Measurements from ENCODE around the gene ASTN1.
"Not testable (repeated sequence)": the region's sequence is repeated elsewhere in the genome, so short reads cannot be mapped to it uniquely, and the experiment has no call there.

ASTN1 gene

DNA sequence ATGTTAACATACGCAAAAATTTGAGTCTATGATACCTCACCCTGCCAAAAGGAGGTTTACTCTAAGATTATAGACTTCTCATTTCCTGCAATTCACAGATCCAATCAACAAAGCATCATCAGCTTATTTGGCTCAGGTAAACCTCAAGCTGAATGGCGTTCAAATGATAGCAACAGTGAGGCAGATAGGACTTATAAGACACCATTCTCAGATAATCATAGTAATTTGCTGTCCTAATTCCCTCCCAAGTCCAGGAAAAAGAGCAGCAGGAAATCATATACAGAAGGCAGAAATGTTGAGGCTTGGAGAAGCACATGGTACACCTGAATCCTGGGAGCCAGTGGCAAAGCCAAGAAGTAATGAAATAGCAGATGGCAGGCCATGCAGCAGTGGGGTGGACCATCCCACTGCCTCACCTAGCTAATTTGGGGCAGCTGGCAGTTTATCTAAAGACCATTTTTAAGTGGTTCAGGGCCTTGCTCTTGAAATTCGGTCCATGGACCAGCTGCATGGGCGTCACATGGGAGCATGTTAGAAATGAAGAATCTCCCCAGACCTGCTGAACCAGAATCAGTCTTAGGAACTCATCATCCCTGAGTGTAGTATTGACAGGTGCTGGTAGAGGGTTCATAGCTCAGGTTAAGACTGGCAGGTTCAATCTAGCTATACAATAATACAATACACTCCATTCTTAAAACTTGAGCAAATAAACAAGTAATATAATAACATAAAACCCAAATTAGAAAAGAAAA lies 57.7 kb downstream of the ASTN1 start:
- DNase-seq (ENCODE audit: low read depth): no peak

DNA sequence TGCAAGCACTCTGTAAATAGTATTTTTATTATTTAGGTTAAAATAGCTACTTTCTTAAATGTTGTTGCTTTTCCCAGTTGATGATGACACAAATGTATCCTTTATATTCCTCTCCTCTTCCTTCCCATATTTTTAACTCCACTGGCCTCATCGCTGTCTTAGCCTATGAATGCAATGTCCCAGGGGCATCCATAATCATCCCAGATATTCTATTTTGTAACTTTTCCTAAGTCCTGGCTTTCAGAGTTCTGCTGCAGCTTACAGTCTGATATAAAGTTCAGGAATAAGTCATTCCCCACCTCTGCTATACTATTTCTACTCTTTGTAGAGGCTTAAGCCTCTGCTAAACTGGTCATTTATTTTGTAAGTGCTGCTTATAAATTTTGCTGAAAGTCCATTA lies 58.3 kb downstream of the ASTN1 start:
- DNase-seq (ENCODE audit: low read depth): no peak

DNA sequence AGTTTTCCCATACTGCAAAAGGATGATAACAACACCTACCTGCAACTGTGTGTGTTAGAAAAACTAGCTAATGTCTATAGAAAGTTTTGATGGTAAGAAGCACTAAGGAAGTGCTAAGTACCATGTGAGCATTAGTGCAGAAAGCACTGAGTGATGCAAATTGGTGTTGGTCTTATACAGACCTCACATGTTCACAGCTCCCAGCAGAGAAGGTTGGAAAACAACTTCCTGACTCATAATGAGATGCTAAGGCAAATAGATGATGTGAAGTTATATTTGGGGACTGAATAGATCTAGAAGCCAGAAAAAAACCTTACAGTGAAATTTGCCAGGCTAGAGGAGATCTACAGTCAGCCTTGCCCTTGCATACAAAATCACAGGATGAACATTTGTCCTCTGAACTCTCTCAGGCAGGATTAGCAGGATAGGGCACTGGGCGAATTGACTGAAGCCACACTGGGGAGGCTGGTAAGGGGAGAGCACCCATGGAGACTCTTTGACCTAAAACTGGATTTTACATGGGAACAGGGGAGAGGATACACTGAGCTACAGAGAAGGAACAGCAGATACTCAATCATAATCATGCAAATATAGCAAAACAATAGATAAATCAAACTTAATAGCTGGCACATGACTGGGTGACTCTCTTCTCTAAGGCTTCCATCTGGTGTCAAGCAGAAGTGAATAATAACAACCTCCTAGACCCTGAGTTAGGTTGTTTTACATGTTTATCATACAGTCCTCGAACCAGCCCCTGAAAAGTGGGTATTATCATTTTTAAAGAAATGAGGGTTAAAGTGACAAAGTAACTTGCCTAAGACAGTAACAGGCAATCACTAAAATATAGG lies 61.3 kb downstream of the ASTN1 start:
- DNase-seq (ENCODE audit: low read depth): no peak

DNA sequence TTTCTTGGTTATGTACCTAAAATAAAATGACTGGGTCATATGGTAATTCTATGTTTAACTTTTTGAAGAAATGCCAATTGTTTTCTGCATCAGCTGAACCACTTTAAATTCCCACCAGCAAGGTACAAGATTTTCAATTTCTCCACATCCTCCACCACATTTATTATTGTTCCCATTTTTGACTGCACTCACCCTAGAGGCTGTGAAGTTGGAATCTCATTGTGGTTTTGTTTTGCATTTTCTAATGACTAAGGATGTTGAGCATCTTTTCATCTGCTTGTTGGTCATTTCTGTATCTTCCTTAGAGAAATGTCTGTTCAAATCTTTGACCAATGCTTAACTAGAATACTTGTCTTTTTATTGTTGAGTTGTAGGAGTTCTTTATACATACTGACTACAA lies 72.5 kb downstream of the ASTN1 start:
- no peak for DNase-seq (ENCODE audit: low read depth)

DNA sequence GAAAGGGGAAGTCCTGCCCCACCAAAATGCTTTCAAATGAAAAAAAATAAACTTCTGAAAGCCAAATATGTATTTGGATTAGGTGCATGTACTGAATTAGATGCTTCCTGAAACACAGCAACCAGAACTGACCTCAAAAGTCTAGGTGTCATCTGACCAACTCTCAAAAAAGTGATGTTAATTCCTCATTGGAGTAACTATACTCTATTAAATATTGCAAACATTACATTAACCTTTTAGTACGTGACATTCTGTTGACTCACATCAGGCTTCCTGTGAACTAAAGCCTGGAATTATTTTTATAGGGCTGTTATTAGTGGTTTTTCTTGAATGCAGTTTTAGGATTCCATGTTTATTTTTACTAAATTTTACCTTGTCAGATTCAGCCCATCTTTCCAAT lies 73.5 kb downstream of the ASTN1 start:
- DNase-seq (ENCODE audit: low read depth): no peak

DNA sequence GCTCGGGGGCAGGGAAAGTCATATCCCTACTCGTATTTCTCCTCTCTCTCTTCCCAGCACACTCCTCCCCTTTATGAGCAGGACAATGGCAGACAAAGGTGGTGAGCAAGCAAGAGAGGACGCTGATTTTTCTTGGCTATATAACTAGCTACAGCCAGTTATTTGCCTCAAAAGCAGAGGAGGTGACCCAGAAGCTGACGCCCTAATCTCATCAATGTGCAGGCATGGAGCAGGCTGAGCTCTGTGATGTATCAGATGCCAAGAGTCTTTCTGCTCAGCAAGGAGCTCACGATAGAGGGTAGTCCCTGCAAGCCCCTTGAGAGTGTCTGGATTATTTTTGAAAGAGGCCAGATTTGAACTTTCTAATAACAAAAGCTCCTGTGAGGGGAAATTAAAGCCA lies 75.5 kb downstream of the ASTN1 start:
- no peak for DNase-seq (ENCODE audit: low read depth)

DNA sequence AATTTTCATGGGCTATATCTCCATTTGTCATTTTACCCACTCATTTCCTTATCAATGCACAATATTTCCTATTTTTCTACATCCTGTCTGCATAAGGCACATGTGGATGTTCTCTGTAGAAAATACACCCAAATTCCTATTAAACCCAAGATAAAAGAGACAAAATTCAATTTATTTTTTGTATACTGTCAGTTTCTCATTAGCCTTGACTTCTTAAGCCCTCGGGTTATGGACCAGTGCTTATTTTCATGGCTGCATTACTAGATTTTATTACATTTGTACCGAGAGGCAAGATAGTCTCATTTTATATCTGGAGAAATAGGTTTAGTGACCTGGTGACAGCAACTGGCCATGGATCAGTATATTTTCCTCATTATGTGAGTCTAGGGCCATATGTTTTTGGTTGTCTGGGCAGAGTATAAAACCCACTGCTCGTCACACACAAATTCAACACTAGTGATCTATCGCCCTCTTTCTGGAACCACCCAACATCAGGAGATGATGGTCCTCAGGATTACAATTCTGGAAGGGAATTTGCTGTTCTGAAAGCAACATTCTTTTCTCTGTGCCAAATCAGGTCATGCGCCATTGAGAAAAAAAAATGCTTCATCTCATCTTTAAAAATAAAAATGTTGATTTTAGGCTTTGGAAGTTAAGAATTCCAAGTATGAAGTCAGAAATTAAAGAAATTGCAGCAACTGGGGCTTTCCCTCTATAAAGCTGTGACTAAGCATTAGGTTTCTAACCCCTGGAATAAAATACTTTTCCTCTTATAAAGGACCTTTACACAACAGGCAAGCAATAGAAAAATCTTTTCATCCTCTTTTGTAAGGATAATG lies 81.4 kb downstream of the ASTN1 start:
- no peak for DNase-seq (ENCODE audit: low read depth)

DNA sequence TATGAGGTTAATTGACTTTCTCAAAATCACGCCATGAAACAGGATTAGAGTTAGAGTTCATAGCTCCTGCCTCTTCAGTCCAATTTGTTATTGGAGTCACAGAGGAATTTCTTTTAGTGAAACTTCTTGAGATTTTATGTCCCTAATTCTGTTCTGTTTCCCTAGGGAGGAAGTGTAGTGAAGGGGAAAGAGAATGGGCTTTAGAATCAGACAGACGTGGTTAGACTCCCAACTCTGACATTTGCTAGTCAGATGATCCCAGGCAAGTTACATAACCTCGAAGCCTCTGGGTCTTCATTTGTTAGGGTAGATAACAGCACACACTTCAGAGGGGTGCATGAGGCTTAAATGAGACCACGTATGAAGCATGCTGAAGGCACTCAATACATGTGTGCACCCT lies 83.9 kb downstream of the ASTN1 start:
- no peak for DNase-seq (ENCODE audit: low read depth)

DNA sequence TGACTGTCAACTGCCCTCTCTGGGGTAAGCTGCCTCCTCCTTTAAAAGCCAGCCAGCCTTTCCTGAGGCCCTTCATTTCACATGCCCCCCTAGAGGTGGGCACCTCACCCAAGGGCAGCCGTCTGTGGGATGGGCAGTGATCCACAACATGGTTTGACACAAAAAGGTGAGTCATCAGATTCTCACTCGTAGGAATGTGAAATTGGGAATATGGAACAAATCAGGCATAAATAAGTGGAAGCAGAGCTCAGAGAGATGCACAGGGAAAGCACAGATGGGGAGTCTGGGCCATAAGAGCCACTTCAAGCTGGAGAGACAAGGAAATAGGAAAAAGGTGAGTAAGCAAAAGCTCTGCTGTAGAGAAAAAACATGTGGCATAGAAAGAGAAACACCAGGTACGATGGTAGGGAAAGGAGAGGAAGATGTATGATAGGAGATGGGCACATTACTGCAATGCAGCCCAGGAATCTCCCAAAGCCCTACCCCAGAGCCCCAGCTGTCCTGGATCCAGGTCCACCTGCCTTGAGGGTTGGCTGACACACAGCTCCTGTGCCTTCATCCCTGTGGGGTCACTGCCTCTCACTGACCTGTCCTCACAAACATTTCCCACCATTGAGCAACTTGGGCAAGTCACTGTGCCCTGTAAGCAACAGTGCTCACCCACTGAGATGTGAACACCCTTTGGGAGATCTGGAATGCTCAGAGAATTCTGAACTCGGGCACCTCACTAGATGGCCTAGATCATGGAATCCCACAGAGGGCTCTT lies 86.6 kb downstream of the ASTN1 start:
- DNase-seq (ENCODE audit: low read depth): no peak

DNA sequence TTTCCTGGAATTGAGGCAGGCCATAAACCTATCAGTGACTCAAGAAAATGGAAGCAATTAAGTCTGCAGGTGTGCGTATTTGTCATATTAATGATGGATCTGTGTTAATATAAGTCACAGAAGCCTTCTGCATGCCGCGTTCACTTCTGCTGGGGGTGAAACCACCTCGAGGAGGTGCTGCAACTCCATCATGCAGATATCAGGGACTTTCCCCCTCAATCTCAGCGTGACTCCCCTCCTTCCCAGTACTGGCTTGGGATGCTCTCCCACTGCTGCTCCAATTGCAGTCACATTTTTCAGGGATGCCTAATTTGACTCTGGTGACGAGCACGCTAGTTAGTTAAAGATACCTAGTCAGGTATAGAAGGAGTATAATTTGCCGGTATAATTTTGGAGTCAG lies 87.5 kb downstream of the ASTN1 start:
- DNase-seq (ENCODE audit: low read depth): no peak

DNA sequence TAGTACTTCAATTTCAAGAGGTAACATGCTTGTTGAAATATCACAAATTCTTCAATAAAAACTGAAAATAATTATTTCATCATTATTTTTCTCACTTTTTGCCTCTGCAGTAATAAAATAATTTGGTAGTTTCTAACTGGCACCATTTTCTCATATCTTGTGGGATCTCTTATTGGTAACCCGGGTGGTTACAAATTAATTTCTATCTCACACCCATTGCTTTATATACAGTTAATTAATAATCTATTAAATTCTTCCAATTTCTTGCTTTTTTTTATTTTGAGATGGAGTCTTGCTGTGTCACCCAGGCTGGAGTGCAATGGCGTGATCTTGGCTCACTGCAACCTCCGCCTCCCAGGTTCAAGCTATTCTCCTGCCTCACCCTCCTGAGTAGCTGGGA lies 89.7 kb downstream of the ASTN1 start:
- DNase-seq (ENCODE audit: low read depth): not testable (repeated sequence)

DNA sequence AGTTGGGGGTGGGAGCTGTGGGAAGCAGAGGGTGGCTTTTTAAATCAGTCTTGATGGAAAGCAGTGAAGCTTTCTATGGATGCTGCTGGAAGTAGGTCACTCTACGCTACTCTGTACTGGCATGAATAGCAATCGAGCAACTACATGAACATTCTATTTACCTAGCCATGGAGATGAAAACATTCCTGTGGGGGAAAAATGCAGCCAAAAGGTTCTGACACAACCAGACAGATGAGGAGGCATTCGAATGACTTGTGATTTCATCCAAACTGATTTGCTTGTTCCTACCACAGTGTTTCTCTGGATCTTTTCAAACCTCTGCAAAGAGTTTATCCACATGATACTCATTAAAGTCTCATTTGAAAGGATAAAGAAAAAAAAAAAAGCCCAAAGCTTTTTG lies 95.0 kb downstream of the ASTN1 start:
- DNase-seq (ENCODE audit: low read depth): no peak

DNA sequence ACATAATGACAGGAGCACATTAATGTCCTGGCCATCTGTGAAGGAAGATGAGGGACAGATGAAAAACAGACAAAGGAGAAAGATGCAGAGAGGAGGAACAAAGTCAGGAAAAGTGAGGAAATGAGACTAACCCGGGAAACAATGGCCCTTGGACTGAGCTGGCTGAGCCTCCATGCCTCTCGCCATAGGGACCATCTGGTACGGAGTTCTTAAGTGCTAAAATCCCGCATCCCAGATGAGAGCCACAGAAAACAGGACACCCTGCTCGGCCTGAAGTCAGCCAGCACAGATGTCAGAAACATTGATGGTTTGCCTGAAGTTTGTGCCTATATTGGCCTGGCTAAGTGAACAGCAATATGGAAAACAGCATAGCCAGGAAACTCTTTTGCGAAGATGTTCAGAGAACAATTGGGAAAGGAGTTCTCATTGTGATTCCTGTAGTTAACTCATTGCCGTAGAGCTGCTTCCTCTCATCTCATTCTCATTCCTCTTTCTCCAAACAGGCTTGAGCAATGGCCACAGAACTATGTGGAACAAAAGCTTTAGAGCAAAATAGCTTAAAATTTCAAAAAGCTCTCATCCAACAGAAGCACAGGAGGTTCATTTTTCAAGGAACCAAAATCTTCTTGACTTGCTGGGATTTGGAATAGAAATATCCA lies 96.6 kb downstream of the ASTN1 start:
- DNase-seq (ENCODE audit: low read depth): no peak

DNA sequence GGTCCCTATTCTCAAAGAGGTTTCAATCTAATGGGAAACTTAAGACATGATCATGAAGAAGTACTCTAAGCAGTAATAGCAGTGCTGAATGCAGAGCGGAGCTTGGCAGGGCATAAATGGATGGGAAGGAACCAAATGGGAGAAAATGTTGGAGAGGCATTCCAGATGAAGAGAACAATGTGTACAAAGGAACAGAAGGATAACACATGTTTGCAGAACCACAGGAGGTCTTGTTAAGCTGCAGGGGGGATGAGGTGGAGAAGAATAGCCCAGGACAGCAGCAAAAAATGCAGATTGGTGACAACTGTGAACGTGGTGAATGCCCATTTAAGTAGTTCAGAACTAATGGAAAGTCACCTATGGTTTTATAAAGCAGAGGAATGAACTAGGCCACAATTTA lies 99.1 kb downstream of the ASTN1 start:
- DNase-seq (ENCODE audit: low read depth): no peak

DNA sequence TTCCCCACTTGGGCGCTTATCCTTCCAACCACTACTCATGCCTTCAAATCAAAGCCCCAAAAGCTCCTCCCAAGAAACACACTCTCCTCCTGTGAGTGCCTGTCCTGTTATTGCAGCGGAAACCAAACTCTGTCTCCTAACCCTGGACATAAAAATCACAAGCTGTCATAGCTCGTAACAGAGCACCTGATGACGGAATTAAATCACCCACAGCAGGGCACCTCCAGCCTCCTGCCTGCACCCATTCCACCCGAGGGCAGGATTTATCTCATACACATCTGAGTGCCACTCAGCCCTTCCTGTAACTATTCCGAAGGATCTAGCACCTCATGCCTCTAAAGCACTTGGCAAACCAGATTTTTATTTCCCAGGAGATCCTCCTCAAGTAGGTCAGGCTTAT lies 100.9 kb downstream of the ASTN1 start:
- no peak for DNase-seq (ENCODE audit: low read depth)

DNA sequence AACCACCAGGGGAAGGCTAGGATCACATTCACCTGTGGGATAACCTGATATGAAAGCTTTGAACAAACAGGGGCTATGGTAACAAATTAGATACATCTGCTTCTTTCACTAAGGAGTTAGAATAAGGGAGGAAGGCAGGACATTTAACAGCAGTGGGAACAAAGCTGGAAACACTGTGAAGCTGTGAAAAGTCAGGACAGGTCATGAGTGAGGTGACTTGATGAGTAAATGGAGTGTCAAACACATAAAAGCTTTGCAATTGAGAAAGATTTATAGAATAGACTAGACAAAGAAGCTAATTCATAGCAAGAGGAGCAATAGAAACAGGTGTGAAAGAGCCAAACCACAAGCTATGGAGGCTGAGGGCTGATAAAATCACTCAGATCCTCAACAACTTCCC lies 110.0 kb downstream of the ASTN1 start:
- DNase-seq (ENCODE audit: low read depth): no peak

DNA sequence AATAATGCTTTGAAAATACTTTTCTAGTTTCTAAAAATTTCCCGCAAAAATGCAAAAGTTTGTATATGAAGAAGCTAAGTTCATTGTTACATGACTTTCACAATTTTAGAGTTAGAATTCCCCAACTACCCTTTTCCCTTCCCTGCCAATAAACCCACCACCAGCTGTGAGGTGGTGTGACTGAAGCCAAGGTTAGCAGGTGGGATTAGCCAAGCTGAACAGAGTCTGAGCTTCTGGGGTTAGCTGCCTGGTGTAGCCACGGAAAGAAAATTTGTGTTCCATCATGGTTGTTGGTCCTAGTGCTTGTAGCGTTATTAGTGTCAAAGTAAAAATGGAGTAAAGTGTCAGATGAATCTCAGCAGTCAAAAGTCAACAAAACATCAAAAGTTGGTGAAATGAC lies 110.9 kb downstream of the ASTN1 start:
- no peak for DNase-seq (ENCODE audit: low read depth)

DNA sequence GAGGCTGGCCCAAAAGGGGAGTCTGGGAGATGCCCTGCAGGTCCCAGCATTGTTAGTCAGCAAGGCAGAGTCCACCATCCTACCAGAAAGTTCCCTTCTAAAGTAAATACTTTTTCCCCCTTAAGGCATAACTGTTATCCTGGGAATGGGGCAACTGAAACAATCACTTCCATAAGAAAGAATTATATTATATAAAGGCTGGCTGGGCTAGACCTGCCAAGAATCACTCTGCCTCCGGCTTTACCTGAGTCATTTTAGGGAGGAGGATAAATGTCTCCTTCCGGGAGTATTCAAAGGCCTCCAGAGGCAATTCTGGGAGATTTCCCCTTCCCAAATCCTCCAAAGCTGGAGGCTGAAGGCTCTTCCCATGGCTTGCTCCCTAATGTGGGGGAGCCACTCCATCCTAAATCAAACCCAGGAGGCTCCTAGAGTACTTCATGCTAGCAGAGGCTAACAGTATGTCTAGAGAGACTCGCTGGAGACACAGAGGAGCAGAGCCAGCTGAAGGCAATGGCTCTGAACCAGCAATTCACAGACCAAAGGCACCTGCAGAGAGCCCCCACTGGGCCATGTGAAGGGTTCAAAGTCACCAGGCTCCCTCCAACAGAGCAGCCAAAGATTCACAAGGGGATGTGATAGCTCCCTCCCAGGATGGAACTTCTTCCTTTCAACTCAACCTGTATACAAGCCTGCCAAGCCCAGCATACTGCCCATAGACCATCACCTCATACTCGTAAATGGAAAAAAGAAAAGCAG lies 116.0 kb downstream of the ASTN1 start:
- no peak for DNase-seq (ENCODE audit: low read depth)

DNA sequence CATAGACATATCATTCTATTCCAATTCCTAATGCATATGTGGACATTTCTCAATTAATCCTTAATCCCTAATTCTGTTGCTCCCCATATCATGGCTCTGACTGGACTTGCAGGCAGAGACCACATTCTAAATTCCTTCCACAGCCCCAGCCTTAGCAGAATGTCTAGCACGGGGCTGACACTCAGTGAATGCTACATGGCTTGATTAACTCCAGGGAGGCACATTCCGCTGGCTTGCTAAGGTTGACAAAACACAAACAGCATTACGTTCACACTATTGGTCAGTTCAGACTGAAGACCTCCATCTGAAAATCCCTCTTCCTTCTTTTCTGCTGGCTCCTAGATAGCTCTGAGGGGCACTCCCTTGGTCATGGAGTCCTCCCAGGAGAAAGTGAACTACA lies 119.4 kb downstream of the ASTN1 start:
- no peak for DNase-seq (ENCODE audit: low read depth)

DNA sequence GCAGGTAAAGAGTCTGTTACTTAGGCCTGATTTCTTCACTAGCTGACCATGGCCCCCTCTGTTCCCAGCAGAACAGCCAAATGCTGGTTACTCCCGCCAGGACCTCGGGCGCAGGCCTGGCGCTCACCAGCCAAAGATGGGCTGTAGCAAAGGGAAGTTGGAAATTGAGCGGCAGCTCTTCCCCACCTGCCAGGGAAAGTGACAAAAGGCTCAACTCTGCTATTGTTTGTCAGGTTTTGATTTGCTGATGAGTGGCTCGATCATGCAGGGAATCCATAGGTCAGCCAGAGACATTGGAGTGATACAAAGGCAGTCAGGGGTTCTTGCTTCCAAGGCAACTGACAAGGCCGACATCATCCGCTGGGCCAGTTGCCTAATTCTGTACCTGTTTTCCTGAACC lies 120.1 kb downstream of the ASTN1 start:
- DNase-seq (ENCODE audit: low read depth): no peak

DNA sequence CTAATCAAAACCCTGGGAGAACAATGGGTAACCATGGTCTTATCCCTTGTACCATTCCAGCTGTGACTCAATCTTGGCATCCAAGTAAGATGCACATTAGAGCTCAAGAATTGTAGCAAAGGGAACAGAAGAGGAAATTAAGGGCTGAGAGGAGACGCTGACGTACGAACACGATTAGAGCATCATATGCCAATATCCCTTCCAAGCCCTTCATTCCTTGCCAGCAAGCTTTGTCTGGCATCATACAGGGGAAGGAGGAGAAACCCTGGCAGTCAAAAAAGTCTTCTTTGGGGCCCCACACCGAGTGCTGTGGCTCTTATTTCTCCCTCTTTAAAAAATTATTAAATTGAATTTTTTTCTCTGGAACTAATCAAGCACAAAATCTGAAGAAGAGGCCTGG lies 120.9 kb downstream of the ASTN1 start:
- DNase-seq (ENCODE audit: low read depth): no peak
